ENCODE results near the gene SPATA20.

SPATA20 gene

DNA sequence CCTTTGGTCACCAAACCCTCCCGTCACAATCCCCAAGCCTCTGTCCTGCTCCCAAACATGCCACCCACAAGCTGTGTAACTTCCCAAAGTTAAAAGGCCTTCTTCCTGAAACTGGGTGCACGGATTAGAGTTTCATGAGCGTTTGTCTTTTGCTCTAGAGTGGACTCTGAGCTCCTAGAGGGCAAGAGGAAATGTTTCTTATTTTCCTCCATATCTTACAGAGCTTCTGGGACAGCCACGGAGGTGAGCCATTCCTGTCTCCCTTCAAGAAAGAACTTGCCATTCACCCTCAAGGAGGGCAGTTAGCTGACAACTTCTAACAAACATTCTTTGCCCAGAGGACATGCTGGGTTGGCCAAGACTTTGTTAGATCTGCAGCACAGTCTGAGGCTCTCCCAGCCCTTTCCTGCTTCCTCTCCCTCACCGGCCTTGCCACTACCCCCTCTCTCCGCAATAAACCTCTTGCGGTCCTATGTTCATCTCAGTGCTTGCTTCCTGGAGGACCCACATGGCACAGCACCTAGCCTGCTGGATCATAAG is 41.3 kb upstream of the SPATA20 start:
- H3K4me3 ChIP-seq (ENCODE audit: low read depth, low read length): no peak overlapping the region
- no peak for DNase-seq (ENCODE audit: low read depth)
- TF ChIP-seq CTCF (IDR thresholded peaks at IDR 0.05; ENCODE audit: control insufficient read depth, extremely low read depth, insufficient read depth): no peak

DNA sequence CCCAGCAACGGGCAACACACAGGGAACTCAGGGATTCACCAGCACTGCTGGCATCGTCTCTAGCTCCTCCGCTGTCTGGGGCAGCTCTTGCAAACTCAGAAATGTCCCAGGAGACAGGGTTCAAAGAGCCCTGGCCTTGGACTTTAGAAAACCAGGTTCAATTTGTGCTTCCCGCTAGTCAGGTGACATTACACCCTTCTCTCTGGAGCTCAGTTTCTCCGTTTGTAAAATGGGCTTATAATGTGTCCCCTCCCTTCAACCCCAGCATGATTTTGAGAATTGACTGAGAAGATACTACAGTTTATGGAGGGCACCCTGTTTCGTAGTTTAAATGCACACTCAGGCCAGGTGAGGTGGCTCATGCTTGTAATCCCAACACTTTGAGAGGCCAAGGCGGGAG is 40.7 kb upstream of the SPATA20 start:
- DNase-seq (ENCODE audit: low read depth): no peak
- TF ChIP-seq CTCF (IDR thresholded peaks at IDR 0.05; ENCODE audit: control insufficient read depth, extremely low read depth, insufficient read depth): no peak
- no peak overlapping the region for H3K4me3 ChIP-seq (ENCODE audit: low read depth, low read length)

DNA sequence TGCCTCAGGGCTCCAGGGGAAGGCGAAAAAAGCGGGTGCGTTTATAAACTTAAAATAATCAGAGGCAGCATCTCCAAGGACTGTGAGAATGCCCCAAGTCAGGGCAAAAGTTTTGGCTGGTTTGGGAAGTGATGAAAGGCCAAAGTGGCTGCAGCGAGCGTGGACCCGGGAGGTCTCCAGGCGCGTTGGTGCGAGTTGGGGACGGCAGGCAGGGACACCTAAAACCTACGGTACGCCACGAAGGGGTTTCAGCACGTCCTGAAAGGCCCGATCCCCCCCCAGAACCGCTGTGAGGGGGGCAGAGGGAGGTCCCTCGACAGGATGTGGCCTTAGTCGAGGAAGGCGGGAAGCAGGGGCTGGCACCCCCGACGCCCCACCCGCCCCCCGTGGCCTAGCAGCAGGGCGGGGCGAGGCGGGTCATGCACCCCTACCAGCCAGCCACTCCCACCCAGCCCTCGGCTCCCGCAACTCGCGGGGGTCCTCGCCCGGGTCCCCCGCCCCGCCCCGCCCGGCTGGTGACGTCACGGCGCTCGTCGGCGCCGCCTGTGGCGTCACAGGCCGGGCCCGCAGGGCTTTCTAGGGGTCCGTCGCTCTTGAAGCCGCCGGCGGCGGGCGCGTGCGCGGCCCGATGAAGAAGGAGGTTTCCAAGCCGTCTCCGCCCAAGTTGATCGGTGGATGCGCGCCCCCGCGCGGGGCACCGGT is 39.0 kb upstream of the SPATA20 start, which contains the start of gene MYCBPAP:
Gene MYCBPAP (plus strand): TSS at position 569 of the 702 bp plus-strand sequence. CDS start 236 bp downstream, outside the sequence.
- H3K4me3 ChIP-seq (ENCODE audit: low read depth, low read length): no peak within 1 kb of the TSS
- TF ChIP-seq CTCF (IDR thresholded peaks at IDR 0.05; ENCODE audit: control insufficient read depth, extremely low read depth, insufficient read depth): 0 out of 2 replicates have a peak, but pooled peaks have one; percentile 5
- DNase-seq (ENCODE audit: low read depth): no peak

GRCh38 chr17:50508573-50509460 is 38.2 kb upstream of the SPATA20 start:
- no peak for DNase-seq (ENCODE audit: low read depth)
- no peak for TF ChIP-seq CTCF (IDR thresholded peaks at IDR 0.05; ENCODE audit: control insufficient read depth, extremely low read depth, insufficient read depth)
- H3K4me3 ChIP-seq (ENCODE audit: low read depth, low read length): no peak overlapping the region

GRCh38 chr17:50511058-50511457 is 35.9 kb upstream of the SPATA20 start:
- no peak for DNase-seq (ENCODE audit: low read depth)
- no peak overlapping the region for H3K4me3 ChIP-seq (ENCODE audit: low read depth, low read length)
- TF ChIP-seq CTCF (IDR thresholded peaks at IDR 0.05; ENCODE audit: control insufficient read depth, extremely low read depth, insufficient read depth): no peak

DNA sequence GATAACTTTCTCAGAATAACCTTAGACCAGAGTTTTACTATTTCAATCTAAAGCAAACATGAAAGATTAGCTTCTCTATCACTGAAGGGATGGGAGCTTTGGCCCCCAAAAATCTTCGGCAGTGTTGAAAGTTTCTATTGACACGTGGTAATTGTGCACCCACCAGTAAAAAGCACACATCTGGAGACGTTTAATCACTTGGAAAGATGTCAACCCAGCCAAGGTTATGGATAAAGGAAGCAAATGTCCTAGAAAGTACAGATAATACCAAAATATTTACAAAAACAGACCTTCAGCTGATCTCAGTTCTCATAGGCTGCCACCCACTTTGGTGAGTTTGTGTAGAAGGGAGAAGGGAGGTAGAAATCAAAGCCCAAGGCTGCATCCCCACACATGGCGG is 33.5 kb upstream of the SPATA20 start:
- no peak for DNase-seq (ENCODE audit: low read depth)
- no peak for TF ChIP-seq CTCF (IDR thresholded peaks at IDR 0.05; ENCODE audit: control insufficient read depth, extremely low read depth, insufficient read depth)
- H3K4me3 ChIP-seq (ENCODE audit: low read depth, low read length): no peak overlapping the region

Data from LNCaP clone FGC (cell line).